GM12891 (cell line): ENCODE measurements around the gene ELAVL2.

Source experiments
- PAX5 ChIP-seq: IDR thresholded peaks from 2 replicates; pipeline ENCODE4 v1.6.1; 2011; ENCODE audit warnings: low read length, moderate library complexity, mild to moderate bottlenecking; ENCODE audit not compliant: insufficient read depth, severe bottlenecking
- POLR2A ChIP-seq: IDR thresholded peaks from 2 replicates; pipeline ENCODE4 v1.6.1; 2011; ENCODE audit warnings: low read depth, low read length, control low read depth
- POLR2AphosphoS5 ChIP-seq: IDR thresholded peaks from 2 replicates; pipeline ENCODE4 v1.6.1; 2011; ENCODE audit warnings: low read depth, low read length, control low read depth
- POU2F2 ChIP-seq: IDR thresholded peaks from 2 replicates; pipeline ENCODE4 v1.6.1; 2011; ENCODE audit warnings: low read depth, mild to moderate bottlenecking, control low read depth, low read length, moderate library complexity
- SPI1 ChIP-seq: IDR thresholded peaks from 2 replicates; pipeline ENCODE4 v1.6.1; 2011; ENCODE audit warnings: low read depth, low read length, control low read depth
- TAF1 ChIP-seq: IDR thresholded peaks from 2 replicates; pipeline ENCODE4 v1.6.1; 2011; ENCODE audit warnings: low read depth, low read length, control low read depth

- TF ChIP-seq POLR2A = no peak
- TF ChIP-seq POLR2AphosphoS5 = no peak
- TF ChIP-seq TAF1 = no peak
- no peak for TF ChIP-seq PAX5
- TF ChIP-seq SPI1 = no peak
- no peak for TF ChIP-seq POU2F2
These were observed 59.4 kb downstream of the ELAVL2 start for GRCh38 chr9:23766613-23767012.
